Neural cell (in vitro differentiated cells): ENCODE results near the gene ABHD12.

Experiments used
- CTCF ChIP-seq: fragments of 450-650 bp; IDR thresholded peaks from 2 replicates; pipeline ENCODE4 v1.5.1; 2014; ENCODE audit warnings: antibody characterized with exemption, mild to moderate bottlenecking, moderate library complexity; ENCODE audit not compliant: poor library complexity, severe bottlenecking
- EZH2 ChIP-seq: fragments of 200-600, 300-800 bp; shearing (Covaris generic), sonication (generic); IDR thresholded peaks from 2 replicates; pipeline ENCODE4 v1.6.1; 2014; ENCODE audit warnings: antibody characterized with exemption, low read length, borderline replicate concordance, mild to moderate bottlenecking; ENCODE audit not compliant: insufficient read depth, poor library complexity, severe bottlenecking
- MXI1 ChIP-seq: fragments of 450-650 bp; conservative IDR thresholded peaks from 2 replicates; pipeline ENCODE4 v1.6.1; 2014; ENCODE audit warnings: antibody characterized with exemption, mild to moderate bottlenecking; ENCODE audit not compliant: poor library complexity, severe bottlenecking
- POLR2AphosphoS5 ChIP-seq: IDR thresholded peaks from 2 replicates; pipeline ENCODE4 v1.6.1; 2012
- REST ChIP-seq: IDR thresholded peaks from 2 replicates; pipeline ENCODE4 v1.6.1; 2012; ENCODE audit warnings: borderline replicate concordance
- TAF1 ChIP-seq: IDR thresholded peaks from 2 replicates; pipeline ENCODE4 v1.6.1; 2012; ENCODE audit warnings: low read depth

- no peak for TF ChIP-seq CTCF
- no peak for TF ChIP-seq TAF1
- TF ChIP-seq EZH2 = no peak
- no peak for TF ChIP-seq MXI1
- no peak for TF ChIP-seq POLR2AphosphoS5
- TF ChIP-seq REST = no peak
Observed at GRCh38 chr20:25280574-25281535, 109.8 kb downstream of the ABHD12 start.
